OCI-LY3 (cell line): Measurements from ENCODE around the gene ARHGAP26.

Experiments used
- CTCF ChIP-seq: fragments of 200-600, 300-600 bp; sonication (generic); IDR thresholded peaks from 2 replicates; pipeline ENCODE4 v1.5.1; 2014; ENCODE audit warnings: antibody characterized with exemption, low read length, low read depth
- EZH2phosphoT487 ChIP-seq: fragments of 200-600 bp; shearing (Covaris generic); IDR thresholded peaks from 2 replicates; pipeline ENCODE4 v1.6.1; 2018; ENCODE audit warnings: antibody characterized with exemption, mixed run types, low read depth

GRCh38 chr5:142785206-142785605 is 15.0 kb downstream of the ARHGAP26 start:
- TF ChIP-seq CTCF = no peak
- no peak for TF ChIP-seq EZH2phosphoT487
